Coronary artery (tissue), 2 donors: ENCODE measurements around the gene CAMTA1.
"Not testable (repeated sequence)": the region's sequence is repeated elsewhere in the genome, so short reads cannot be mapped to it uniquely, and the experiment has no call there.

ENCODE experiments used
- DNase-seq: peaks from one replicate; pipeline ENCODE4 v3.0.0-alpha.2; 2017; ENCODE audit warnings: low spot score
- H3K27ac ChIP-seq, 2 donors: fragments of 200-600 bp; sonication (generic); one replicate each; pipeline ENCODE4 v1.5.1; 2016 to 2019
- H3K4me3 ChIP-seq: fragments of 200-600 bp; sonication (generic); 2 replicates; pipeline ENCODE4 v1.5.1; 2016; ENCODE audit warnings: mild to moderate bottlenecking, moderate library complexity
- TF ChIP-seq, protein P1 (sequence below): fragments of 200-600 bp; sonication (generic); IDR thresholded peaks from one replicate; pipeline ENCODE4 v1.5.1; 2019; ENCODE audit warnings: antibody characterized with exemption

The CAMTA1 gene

DNA sequence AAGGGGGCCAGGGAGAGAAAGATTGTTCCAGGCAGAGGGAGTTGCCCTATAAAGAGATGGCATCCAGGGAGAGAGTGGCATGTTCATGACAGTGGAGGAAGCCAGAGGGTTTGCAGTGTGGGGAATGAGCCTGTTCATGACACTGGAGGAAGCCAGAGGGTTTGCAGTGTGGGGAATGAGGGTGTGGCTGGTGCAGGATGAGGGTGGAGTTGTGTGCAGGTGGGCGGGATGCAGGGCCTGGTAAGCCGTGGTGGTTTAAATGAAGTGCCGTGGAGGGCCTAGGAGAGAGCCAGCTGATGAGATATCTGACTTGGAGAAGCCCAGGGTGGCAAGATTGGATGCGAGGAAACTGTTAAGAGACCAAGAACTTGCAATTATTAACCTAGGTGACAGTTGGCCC, 131.8 kb downstream of the CAMTA1 start:
- TF ChIP-seq, protein P1, sequence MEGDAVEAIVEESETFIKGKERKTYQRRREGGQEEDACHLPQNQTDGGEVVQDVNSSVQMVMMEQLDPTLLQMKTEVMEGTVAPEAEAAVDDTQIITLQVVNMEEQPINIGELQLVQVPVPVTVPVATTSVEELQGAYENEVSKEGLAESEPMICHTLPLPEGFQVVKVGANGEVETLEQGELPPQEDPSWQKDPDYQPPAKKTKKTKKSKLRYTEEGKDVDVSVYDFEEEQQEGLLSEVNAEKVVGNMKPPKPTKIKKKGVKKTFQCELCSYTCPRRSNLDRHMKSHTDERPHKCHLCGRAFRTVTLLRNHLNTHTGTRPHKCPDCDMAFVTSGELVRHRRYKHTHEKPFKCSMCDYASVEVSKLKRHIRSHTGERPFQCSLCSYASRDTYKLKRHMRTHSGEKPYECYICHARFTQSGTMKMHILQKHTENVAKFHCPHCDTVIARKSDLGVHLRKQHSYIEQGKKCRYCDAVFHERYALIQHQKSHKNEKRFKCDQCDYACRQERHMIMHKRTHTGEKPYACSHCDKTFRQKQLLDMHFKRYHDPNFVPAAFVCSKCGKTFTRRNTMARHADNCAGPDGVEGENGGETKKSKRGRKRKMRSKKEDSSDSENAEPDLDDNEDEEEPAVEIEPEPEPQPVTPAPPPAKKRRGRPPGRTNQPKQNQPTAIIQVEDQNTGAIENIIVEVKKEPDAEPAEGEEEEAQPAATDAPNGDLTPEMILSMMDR, result no peak
- H3K27ac ChIP-seq, result no peak overlapping the region
- DNase-seq, result no peak

DNA sequence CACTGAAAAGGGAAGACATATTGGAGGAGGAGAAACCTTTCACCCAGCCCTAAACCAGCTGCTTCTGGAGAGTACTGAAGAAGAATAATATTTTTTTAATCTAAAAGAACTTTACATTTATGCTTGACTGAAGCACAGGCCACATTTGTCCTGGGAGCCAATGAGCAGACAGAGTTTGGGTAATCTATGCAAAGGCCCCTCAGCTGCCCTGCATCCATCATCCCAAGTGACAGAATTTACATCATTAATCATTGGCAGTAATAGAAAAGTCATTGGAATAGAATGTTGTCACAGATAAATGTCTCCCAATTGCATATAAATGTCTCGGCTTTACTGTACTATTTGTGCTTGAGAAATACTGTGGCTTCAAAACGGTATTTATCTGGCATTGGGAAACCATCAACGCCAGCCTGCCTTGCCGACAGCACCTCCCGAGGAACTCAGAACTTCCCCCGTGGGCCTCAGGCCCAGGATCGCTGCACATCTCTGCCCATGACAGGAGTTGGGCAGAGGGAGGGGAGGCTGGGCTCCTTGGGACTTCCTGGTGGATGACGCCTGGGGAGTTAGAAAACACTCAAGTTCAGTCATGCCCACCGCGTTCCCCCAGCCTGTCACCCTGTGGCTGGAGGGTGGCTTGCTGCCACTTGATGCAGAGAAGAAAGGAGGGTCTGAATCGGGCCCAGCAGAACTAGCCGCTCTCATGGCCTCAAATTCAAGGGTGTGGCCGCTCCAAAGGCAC, 133.1 kb downstream of the CAMTA1 start:
- H3K27ac ChIP-seq, result peak overlapping the region in 1 of 2 donors; percentile 4
- H3K4me3 ChIP-seq, result no peak overlapping the region
- DNase-seq, result no peak
- TF ChIP-seq, protein P1, result no peak

More for the DNA sequence above, 131.8 kb downstream of the CAMTA1 start:
- H3K4me3 ChIP-seq, result no peak overlapping the region

DNA sequence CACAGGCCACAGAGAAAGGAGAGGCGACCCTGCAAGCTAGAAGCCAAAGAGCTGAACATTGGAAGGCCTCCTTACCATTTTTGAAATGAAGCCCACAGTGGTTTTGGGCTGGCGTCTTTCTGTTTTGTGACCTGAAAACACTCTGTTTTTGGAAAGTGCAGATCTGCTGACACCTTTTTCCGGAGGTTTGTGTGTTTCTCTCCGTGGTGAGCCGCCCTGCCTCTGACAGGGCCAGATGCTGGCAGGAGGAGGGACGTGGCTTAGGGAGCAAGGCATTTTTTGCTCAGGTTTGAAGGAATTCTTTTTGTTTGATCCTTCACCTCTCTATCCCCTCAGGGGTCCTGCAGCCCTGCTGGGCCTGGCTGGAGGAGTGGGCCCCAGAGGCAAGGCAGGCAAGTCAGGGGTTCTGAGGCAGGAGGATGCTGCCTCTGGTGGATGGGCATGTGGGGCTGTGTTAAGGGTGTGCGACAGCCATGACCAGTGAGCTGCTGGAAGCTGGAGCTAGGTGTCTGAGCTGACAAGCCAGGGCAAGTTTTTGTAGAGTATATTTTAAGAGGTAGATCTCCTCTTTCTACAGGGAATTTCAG, 133.8 kb downstream of the CAMTA1 start:
- Histone ChIP-seq H3K4me3 (no peak overlapping the region), H3K27ac (no peak overlapping the region)
- TF ChIP-seq, protein P1, result no peak
- DNase-seq, result no peak

DNA sequence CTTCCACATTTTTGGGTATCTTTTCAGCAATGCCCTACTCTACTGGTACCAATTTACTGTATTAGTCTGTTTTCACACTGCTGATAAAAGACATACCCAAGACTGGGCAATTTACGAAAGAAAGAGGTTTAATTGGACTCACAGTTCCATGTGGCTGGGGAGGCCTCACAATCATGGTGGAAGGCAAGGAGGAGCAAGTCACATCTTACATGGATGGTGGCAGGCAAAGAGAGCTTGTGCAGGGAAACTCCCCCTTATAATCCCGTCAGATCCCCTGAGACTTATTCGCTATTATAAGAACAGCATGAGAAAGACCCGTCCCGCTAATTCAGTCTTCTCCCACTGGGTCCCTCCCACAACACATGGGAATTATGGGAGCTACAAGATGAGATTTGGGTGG, 136.3 kb downstream of the CAMTA1 start:
- DNase-seq, H3K4me3 ChIP-seq, H3K27ac ChIP-seq: not testable (repeated sequence)

DNA sequence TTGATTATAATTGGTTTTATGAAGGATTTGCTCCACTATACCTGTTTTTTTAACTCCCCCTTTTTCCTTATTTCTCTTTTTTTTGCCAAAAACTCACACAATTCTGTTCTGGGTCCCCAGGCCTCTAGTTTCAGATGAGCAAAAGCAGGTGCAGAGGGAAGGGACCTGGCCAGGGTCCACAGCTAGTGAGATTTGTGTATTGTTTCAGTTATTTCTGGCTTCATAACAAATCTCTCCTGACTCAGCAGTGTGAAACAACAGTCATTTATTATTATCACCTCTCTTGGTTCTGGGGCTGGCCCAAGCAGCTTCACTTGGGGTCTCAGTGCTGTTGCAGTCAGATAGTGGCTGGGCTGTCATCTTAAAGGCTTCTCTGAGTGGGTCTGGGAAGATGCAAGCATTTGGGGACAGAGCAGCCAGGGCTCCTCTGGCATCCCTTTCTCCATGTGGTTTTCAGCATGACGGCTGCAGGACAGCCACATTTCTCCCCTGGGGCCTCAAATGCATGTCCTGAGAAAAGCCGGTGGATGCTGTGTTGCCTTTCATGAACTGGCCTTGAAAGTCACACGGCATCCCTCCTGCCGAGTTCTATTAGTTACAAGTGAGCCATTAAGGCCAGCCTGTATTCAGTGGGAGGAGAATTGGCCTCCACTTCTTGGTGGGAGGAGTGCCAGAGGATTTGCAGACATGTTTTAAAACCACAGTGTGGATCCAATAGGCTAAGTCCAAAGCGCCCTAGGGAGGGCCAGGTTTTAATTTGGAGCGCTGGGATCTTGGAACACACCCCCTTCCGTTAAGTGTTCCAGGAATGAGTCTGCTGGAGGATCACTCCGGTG, 137.1 kb downstream of the CAMTA1 start:
- TF ChIP-seq, protein P1, result no peak
- DNase-seq, result no peak
- Histone ChIP-seq H3K27ac (peak overlapping the region; percentile 6 to 35), H3K4me3 (peak overlapping the region; percentile 44)

DNA sequence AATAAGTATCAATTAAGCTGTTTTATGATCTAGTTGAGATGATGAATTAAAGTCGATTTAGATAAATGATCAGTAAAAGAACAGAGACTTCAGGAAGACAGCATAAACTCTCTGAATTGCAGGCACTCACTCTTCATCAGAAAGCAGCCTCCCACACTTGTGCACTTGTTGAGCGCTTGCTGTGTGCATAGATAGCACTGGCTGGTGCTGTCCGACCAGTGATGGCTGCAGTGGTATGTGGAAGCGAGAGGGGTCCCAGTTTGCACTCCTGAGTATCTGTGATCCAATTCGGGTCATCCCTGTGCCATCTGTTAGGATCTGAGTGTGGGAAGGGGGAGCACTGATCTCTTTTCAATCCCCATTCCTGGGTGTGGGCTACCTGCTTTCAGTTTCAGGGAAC, 137.8 kb downstream of the CAMTA1 start:
- no peak for DNase-seq
- TF ChIP-seq, protein P1, result no peak
- Histone ChIP-seq H3K4me3 (peak overlapping the region; percentile 44), H3K27ac (peak overlapping the region in 1 of 2 donors; percentile 35)

DNA sequence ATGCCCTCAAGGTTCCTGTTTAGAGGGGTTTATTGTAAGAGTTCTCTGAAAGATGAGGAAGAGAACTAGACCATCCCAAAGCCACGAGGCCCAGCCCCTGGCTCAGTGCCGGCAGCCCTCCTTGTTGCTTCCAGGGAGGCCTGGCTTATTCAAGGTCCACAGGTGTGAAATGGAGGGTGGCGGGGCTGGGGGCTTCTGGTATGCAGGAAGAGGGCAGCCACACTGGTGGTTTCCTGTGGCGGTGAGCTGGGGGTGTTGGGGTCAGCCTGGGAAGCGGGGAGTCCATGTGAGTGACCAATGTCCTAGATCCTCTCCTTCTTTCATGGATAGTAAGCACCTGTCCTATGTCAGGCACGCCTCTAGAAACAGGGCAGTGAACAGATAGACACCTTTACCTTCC, 138.2 kb downstream of the CAMTA1 start:
- TF ChIP-seq, protein P1, result no peak
- no peak overlapping the region for H3K4me3 ChIP-seq
- DNase-seq, result no peak
- no peak overlapping the region for H3K27ac ChIP-seq
